Endothelial cell of umbilical vein (primary cell): ENCODE results near the gene ERMAP. TPM values are rescaled to one million over a fixed set of nuclear protein-coding genes. Genes with fewer than 3 reads are reported as not detected.

Source experiments
- BruUV-seq: library from RNA; stranded (reverse); fragments of 400-500 nt; replicated peaks from 2 replicates; lab custom pipeline; 2021; lab: Mats Ljungman, UMichigan
- CTCF ChIA-PET: fragments of 300-600, 350-600 bp; sonication (Branson Sonifier 250); formaldehyde crosslinking; loops from one replicate; lab custom pipeline; 2021; ENCODE audit warnings: antibody characterized with exemption, inconsistent platforms; lab: Charles Lee
- POLR2A ChIA-PET: fragments of 300-600, 350-600 bp; sonication (Branson Sonifier 250); formaldehyde crosslinking; loops from one replicate; lab custom pipeline; 2021; ENCODE audit warnings: antibody characterized with exemption, inconsistent platforms; lab: Charles Lee
- DNase-seq: peaks from one replicate; pipeline ENCODE4 v3.0.0-alpha.2; 2011; ENCODE audit warnings: low read depth, low spot score
- FAIRE-seq: peaks from 2 replicates; lab custom pipeline; 2011; peaks lifted over from hg19 to GRCh38; lab: Jason Lieb, UNC
- H2AFZ ChIP-seq: 2 replicates; pipeline ENCODE4 v1.6.0; 2012; ENCODE audit warnings: low read depth, low read length, control low read depth, inconsistent platforms
- H3K27ac ChIP-seq: 2 replicates; pipeline ENCODE4 v1.5.1; 2011; ENCODE audit warnings: low read depth, mild to moderate bottlenecking, control low read depth, low read length, moderate library complexity; ENCODE audit not compliant: insufficient read depth
- H3K27me3 ChIP-seq, 2 experiments: 2 replicates each; pipeline versions ENCODE4 v1.6.0 to v1.6.1; 2011; ENCODE audit warnings: low read length in 2 of 2, mixed read lengths in 1 of 2; ENCODE audit not compliant: control insufficient read depth in 2 of 2, insufficient read depth in 2 of 2
- H3K36me3 ChIP-seq, 2 experiments: 2 replicates in 1 of 2; 3 replicates in 1 of 2; pipeline ENCODE4 v1.5.1; 2011; ENCODE audit warnings: low read length in 2 of 2, mild to moderate bottlenecking in 1 of 2, moderate library complexity in 1 of 2; ENCODE audit not compliant: control insufficient read depth in 2 of 2, insufficient read depth in 2 of 2; ENCODE audit errors: extremely low read depth in 1 of 2
- H3K4me1 ChIP-seq: 3 replicates; pipeline ENCODE4 v1.5.1; 2011; ENCODE audit warnings: mild to moderate bottlenecking, low read length; ENCODE audit not compliant: control insufficient read depth, insufficient read depth; ENCODE audit errors: extremely low read depth
- H3K4me2 ChIP-seq: 2 replicates; pipeline ENCODE4 v1.6.1; 2011; ENCODE audit warnings: low read length, control low read depth, mixed read lengths; ENCODE audit not compliant: insufficient read depth
- H3K4me3 ChIP-seq, 3 experiments: fragments of 200-600 bp in 1 of 3; sonication (generic), shearing (Covaris generic) in 1 of 3; replicated peaks in 1 of 3; 2 replicates each; pipeline ENCODE4 v1.5.1; 2011 to 2016; ENCODE audit warnings: control low read depth in 3 of 3, low read length in 3 of 3, mild to moderate bottlenecking in 2 of 3, inconsistent platforms in 1 of 3, low read depth in 1 of 3, moderate library complexity in 1 of 3; ENCODE audit not compliant: insufficient read depth in 1 of 3
- H3K79me2 ChIP-seq: 2 replicates; pipeline ENCODE4 v1.6.0; 2012; ENCODE audit warnings: low read length, inconsistent platforms; ENCODE audit not compliant: control insufficient read depth, insufficient read depth
- H3K9ac ChIP-seq: replicated peaks from 2 replicates; pipeline ENCODE3; 2011; ENCODE audit warnings: low read length, control low read depth; ENCODE audit not compliant: insufficient read depth; ENCODE audit errors: extremely low read depth
- H3K9me1 ChIP-seq: replicated peaks from 3 replicates; pipeline ENCODE4 v1.6.0; 2011; ENCODE audit warnings: mild to moderate bottlenecking, low read length; ENCODE audit not compliant: control insufficient read depth, insufficient read depth; ENCODE audit errors: extremely low read depth
- H3K9me3 ChIP-seq: replicated peaks from 2 replicates; pipeline ENCODE4 v1.5.1; 2012; ENCODE audit warnings: low read length, inconsistent platforms; ENCODE audit not compliant: control insufficient read depth, insufficient read depth
- H4K20me1 ChIP-seq: replicated peaks from 2 replicates; pipeline ENCODE3; 2011; ENCODE audit warnings: mild to moderate bottlenecking, low read length; ENCODE audit not compliant: control insufficient read depth, insufficient read depth; ENCODE audit errors: extremely low read depth
- FOS ChIP-seq: IDR thresholded peaks from 2 replicates; pipeline ENCODE4 v1.6.1; 2011; ENCODE audit warnings: mild to moderate bottlenecking, low read length, moderate library complexity, borderline replicate concordance; ENCODE audit not compliant: insufficient read depth
- GATA2 ChIP-seq: IDR thresholded peaks from 2 replicates; pipeline ENCODE4 v1.7.0; 2011; ENCODE audit warnings: low read depth, mild to moderate bottlenecking, moderate library complexity, mixed read lengths, low read length; ENCODE audit not compliant: insufficient read length, insufficient read depth
- JUN ChIP-seq: IDR thresholded peaks from 2 replicates; pipeline ENCODE4 v1.6.1; 2011; ENCODE audit warnings: borderline replicate concordance, low read depth; ENCODE audit not compliant: insufficient read length, insufficient read depth
- MYC ChIP-seq: IDR thresholded peaks from one replicate; pipeline ENCODE4 v1.6.1; 2011; ENCODE audit warnings: mild to moderate bottlenecking, low read depth, low read length
- POLR2AphosphoS5 ChIP-seq: IDR thresholded peaks from 2 replicates; pipeline ENCODE4 v1.6.1; 2012; ENCODE audit warnings: low read depth, mild to moderate bottlenecking, control low read depth, low read length, moderate library complexity; ENCODE audit not compliant: insufficient read depth
- dilution Hi-C: fragments of 300-500 bp; cut with MboI; formaldehyde crosslinking; loops from one replicate; pipeline ENCODE4 v1.15.0; 2019; ENCODE audit warnings: low sequenced_read_pairs; ENCODE audit not compliant: extremely low pct_ligation_motif_present
- intact Hi-C: fragments of 100-400 bp; cut with micrococcal nuclease; formaldehyde crosslinking; loops from one replicate; pipeline ENCODE4 v1.10.0; 2022
- polyA plus RNA-seq, 4 experiments: library from polyadenylated mRNA; depleted of rRNA in 3 of 4; stranded (reverse) in 3 of 4; unstranded in 1 of 4; fragments of >200 nt; gene quantifications; 2 replicates each; pipeline versions ENCODE4 v1.2.1 to v1.2.3, GENCODE V29; 2011 to 2012; ENCODE audit warnings: missing spikeins in 1 of 4
- total RNA-seq: library from RNA; stranded (reverse); gene quantifications from 2 replicates; pipeline ENCODE4 v1.2.3, GENCODE V29; 2021
- TF ChIP-seq, protein P1 (sequence below): IDR thresholded peaks from 2 replicates; pipeline ENCODE4 v1.6.1; 2011; ENCODE audit not compliant: insufficient read depth, insufficient read length

The ERMAP gene
- total and polyA plus RNA-seq, 2 donors (not counting 3 experiments of a cell fraction or from before 2014, with no cell fraction given) = 7.8 to 8.6 TPM

DNA sequence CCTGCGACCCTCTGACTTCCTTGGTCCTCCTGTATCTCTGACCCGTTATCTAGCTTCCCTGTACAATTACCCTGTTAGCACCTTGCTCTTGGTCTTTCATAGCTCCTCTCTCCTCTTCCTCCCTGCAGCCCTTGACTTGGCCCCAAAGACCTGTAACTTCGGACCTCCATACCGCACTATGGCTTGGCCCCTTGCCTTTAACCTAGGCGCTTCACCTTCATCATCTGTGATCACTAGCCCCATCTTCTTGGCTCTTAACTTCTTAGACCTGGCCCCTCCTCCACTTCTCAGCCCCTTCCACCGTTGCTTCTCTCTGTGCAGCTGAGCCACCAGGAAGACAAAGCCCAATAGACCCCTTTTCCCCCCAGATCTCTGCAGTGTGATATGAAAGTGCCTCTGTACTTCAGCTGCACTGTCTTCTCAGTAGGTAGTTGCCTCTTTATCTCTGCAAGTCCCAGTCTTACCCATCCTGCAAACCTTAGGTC is 30.2 kb downstream of the ERMAP start:
- Histone ChIP-seq H3K79me2 (peaks cover 5% of the 10 kb centered on the region), H3K4me2 (peak overlapping the region; percentile 70), H3K4me3 (peak overlapping the region; percentile 61 to 84 (median 75)), H3K27ac (no peak overlapping the region), H3K27me3 (no peaks in the 10 kb centered on the region), H3K9me1 (no peaks in the 10 kb centered on the region), H3K36me3 (peaks cover 0 to 17% of the 10 kb centered on the region in 2 experiments), H2AFZ (peak overlapping the region; percentile 63), H3K4me1 (peaks cover 12% of the 10 kb centered on the region), H3K9ac (peak overlapping the region; percentile 57), H3K9me3 (no peaks in the 10 kb centered on the region), H4K20me1 (no peaks in the 10 kb centered on the region)
- FAIRE-seq = peak; percentile 46
- BruUV-seq = TSS peak; percentile 62
- intact Hi-C loops = loop anchor here (2.0 kb wide), 1 partner anchor 30 kb away; the partner anchor contains the start of genes ERMAP and SVBP
- ChIA-PET CTCF (interaction anchor here (1.2 to 2.5 kb wide), 10 partner anchors 9 to 502 kb away, joined by 3 to 21 read pairs (median 10); partner anchors contain the start of genes ERMAP, SVBP and TMEM269), POLR2A (interaction anchor here (0.6 to 1.9 kb wide), 2 partner anchors 30 to 267 kb away, joined by 5 to 6 read pairs; partner anchors contain the start of gene SVBP)
- no peak for TF ChIP-seq MYC
- TF ChIP-seq, protein P1, sequence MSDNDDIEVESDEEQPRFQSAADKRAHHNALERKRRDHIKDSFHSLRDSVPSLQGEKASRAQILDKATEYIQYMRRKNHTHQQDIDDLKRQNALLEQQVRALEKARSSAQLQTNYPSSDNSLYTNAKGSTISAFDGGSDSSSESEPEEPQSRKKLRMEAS = no peak
- TF ChIP-seq GATA2 = no peak
- no peak for TF ChIP-seq JUN
- no peak for TF ChIP-seq POLR2AphosphoS5
- TF ChIP-seq FOS = no peak
- no peak for DNase-seq
- dilution Hi-C loops = no loop called here
